Activated naive CD8-positive, alpha-beta T cell treated with anti-CD3 and anti-CD28 coated beads, Interleukin-2, amount 10 ng/mL, durations not matched to agents 7 days and 5 days (primary cell): ENCODE results near the gene CA12. TPM values are rescaled to one million over a fixed set of nuclear protein-coding genes. Genes with fewer than 3 reads are reported as not detected.
A peak's percentile ranks its signal among the peaks of the same experiment; 100 is the strongest.

Experiments used
- ATAC-seq: fragments of 150-1000 bp; cut with Tn5 transposase; one replicate; pipeline ENCODE4 v1.10.0; 2021; ENCODE audit warnings: low read depth, moderate library complexity
- POLR2A ChIA-PET: fragments of 350-600 bp; sonication (Branson Sonifier 250); formaldehyde crosslinking; loops from one replicate; lab custom pipeline; 2021; ENCODE audit warnings: antibody characterized with exemption; lab: Charles Lee
- DNase-seq: peaks from one replicate; pipeline ENCODE4 v3.0.0; 2021
- H3K27ac Mint-ChIP-seq: one replicate; pipeline ENCODE4 v1.8.0; 2022; ENCODE audit warnings: mild to moderate bottlenecking, mixed read lengths
- H3K27me3 Mint-ChIP-seq: one replicate; pipeline ENCODE4 v1.8.0; 2022; ENCODE audit warnings: mild to moderate bottlenecking, moderate library complexity, mixed read lengths
- H3K36me3 Mint-ChIP-seq: one replicate; pipeline ENCODE4 v1.8.0; 2021; ENCODE audit warnings: mild to moderate bottlenecking, mixed read lengths
- H3K4me1 Mint-ChIP-seq: one replicate; pipeline ENCODE4 v1.8.0; 2021; ENCODE audit warnings: mixed read lengths
- H3K4me3 Mint-ChIP-seq: one replicate; pipeline ENCODE4 v1.8.0; 2022; ENCODE audit warnings: mild to moderate bottlenecking, moderate library complexity, mixed read lengths
- H3K9me3 Mint-ChIP-seq: one replicate; pipeline ENCODE4 v1.8.0; 2021; ENCODE audit warnings: mixed read lengths
- total RNA-seq, 2 experiments: library from RNA; stranded (reverse); gene quantifications; one replicate each; pipeline ENCODE4 v1.2.3, GENCODE V29; 2021

Gene CA12
- total RNA-seq, 2 experiments from 2014 or later: not detected

DNA sequence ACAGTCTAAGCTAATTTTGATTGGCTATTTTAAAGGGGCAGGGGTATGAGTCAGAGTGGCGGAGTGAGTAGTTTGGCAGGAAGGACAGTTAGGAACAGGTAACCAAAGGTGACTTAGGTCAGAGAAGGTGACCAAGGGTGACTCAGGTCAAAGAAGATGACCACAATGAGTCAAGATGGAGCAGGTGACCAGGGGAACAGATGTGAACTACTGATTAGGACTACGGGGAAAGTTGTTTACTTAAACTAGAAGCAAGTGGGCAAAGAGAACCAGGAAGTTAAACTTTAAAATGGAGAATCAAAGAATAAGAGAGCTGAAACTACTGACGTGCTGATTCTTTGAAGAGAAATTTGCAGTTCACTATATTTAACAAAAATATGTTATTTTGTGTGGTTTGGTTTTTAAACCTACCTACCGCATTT lies 14.1 kb upstream of the CA12 start:
- POLR2A ChIA-PET: no interaction called here
- Mint-ChIP-seq H3K4me3 (no peak overlapping the region), H3K36me3 (no peaks in the 10 kb centered on the region), H3K27me3 (peaks cover 22% of the 10 kb centered on the region), H3K9me3 (no peaks in the 10 kb centered on the region), H3K4me1 (peaks cover 13% of the 10 kb centered on the region), H3K27ac (no peak overlapping the region)
- no peak for DNase-seq
- ATAC-seq: no peak

- DNase-seq (no peak), ATAC-seq (peak; percentile 60)
- no peaks in the 10 kb centered on the region for H3K36me3 Mint-ChIP-seq
- H3K27ac Mint-ChIP-seq: no peak overlapping the region
- H3K27me3 Mint-ChIP-seq: peaks cover 29% of the 10 kb centered on the region
- peaks cover 8% of the 10 kb centered on the region for H3K4me1 Mint-ChIP-seq
- no peaks in the 10 kb centered on the region for H3K9me3 Mint-ChIP-seq
- H3K4me3 Mint-ChIP-seq: peak overlapping the region; percentile 11
- POLR2A ChIA-PET: interaction anchor here (0.5 kb wide), 1 partner anchor 19 kb away, joined by 3 read pairs; no protein-coding TSS in a partner anchor
Observed at GRCh38 chr15:63392361-63393009, 10.8 kb upstream of the CA12 start.

- Mint-ChIP-seq H3K36me3 (no peaks in the 10 kb centered on the region), H3K9me3 (no peaks in the 10 kb centered on the region), H3K27ac (no peak overlapping the region), H3K27me3 (peaks cover 29% of the 10 kb centered on the region), H3K4me1 (peaks cover 8% of the 10 kb centered on the region), H3K4me3 (peak overlapping the region; percentile 11)
- no peak for DNase-seq
- ATAC-seq: no peak
- POLR2A ChIA-PET: interaction anchor here (0.5 kb wide), 1 partner anchor 20 kb away, joined by 3 read pairs; no protein-coding TSS in a partner anchor
Observed at GRCh38 chr15:63391669-63392360, 10.2 kb upstream of the CA12 start.

- Mint-ChIP-seq H3K36me3 (no peaks in the 10 kb centered on the region), H3K9me3 (no peaks in the 10 kb centered on the region), H3K4me1 (peaks cover 7% of the 10 kb centered on the region), H3K4me3 (no peak overlapping the region), H3K27me3 (peaks cover 35% of the 10 kb centered on the region), H3K27ac (no peak overlapping the region)
- POLR2A ChIA-PET: interaction anchor here (0.5 to 0.6 kb wide), 3 partner anchors 107 to 688 kb away, joined by 3 to 4 read pairs (median 3); no protein-coding TSS in a partner anchor
- DNase-seq (no peak), ATAC-seq (no peak)
Observed at GRCh38 chr15:63390689-63391088, 9.0 kb upstream of the CA12 start.

GRCh38 chr15:63389902-63390670 lies 8.4 kb upstream of the CA12 start:
- no peak for DNase-seq
- H3K36me3 Mint-ChIP-seq: no peaks in the 10 kb centered on the region
- no peak overlapping the region for H3K4me3 Mint-ChIP-seq
- no peak overlapping the region for H3K27ac Mint-ChIP-seq
- POLR2A ChIA-PET: interaction anchor here (0.5 kb wide), 1 partner anchor 689 kb away, joined by 4 read pairs; no protein-coding TSS in a partner anchor
- no peak for ATAC-seq
- H3K4me1 Mint-ChIP-seq: peaks cover 7% of the 10 kb centered on the region
- H3K9me3 Mint-ChIP-seq: no peaks in the 10 kb centered on the region
- peaks cover 36% of the 10 kb centered on the region for H3K27me3 Mint-ChIP-seq

- no peak for DNase-seq
- Mint-ChIP-seq H3K4me1 (peaks cover 7% of the 10 kb centered on the region), H3K4me3 (no peak overlapping the region), H3K27ac (no peak overlapping the region), H3K9me3 (no peaks in the 10 kb centered on the region), H3K27me3 (peaks cover 40% of the 10 kb centered on the region), H3K36me3 (no peaks in the 10 kb centered on the region)
- POLR2A ChIA-PET: no interaction called here
- ATAC-seq: no peak
Observed at GRCh38 chr15:63388511-63388910, 6.9 kb upstream of the CA12 start.

DNA sequence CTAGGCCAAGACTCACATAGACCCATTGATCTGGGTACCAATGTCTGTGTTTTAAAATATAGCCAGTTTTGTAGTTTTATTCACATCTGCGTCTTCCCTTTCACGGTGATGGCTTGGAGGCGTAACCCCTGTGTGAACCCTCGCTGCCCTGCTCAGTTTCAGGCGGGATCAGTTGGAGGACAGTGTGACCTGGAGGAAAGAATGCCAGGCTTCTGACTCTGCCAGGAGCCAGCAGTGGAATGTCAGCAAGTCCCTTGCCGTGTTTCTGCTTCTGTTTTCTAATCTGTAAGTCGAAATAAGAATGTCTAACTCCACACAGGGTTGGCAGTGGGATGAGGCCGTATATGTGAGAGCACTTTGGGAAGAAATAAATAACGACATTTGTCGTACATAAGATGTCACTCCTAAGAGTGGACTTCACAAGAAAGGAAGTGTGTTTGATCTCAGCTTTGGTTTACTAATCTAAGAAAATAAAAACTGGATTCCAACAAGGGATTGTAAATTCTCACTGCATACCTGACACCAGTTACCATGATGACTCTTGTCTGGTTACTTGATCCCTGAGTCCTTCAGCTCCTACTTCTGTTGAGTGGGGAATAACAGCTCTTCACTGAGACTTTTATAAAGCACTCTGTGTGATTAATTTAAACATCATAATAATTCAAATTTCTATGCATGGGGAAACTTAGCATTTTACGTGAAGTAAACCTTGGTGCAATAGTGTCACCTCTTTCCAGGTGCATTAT lies 6.3 kb upstream of the CA12 start:
- H3K4me3 Mint-ChIP-seq: no peak overlapping the region
- POLR2A ChIA-PET: no interaction called here

GRCh38 chr15:63385911-63386531 lies 4.4 kb upstream of the CA12 start:
- H3K27me3 Mint-ChIP-seq: peaks cover 49% of the 10 kb centered on the region
- no peak overlapping the region for H3K27ac Mint-ChIP-seq
- H3K4me1 Mint-ChIP-seq: peaks cover 8% of the 10 kb centered on the region
- DNase-seq (no peak), ATAC-seq (no peak)
- H3K9me3 Mint-ChIP-seq: no peaks in the 10 kb centered on the region
- no peaks in the 10 kb centered on the region for H3K36me3 Mint-ChIP-seq
- POLR2A ChIA-PET: no interaction called here
- no peak overlapping the region for H3K4me3 Mint-ChIP-seq

More for the DNA sequence above, 6.3 kb upstream of the CA12 start:
- DNase-seq (no peak), ATAC-seq (no peak)
- Mint-ChIP-seq H3K9me3 (no peaks in the 10 kb centered on the region), H3K27me3 (peaks cover 46% of the 10 kb centered on the region), H3K4me1 (peaks cover 6% of the 10 kb centered on the region), H3K27ac (no peak overlapping the region), H3K36me3 (no peaks in the 10 kb centered on the region)

DNA sequence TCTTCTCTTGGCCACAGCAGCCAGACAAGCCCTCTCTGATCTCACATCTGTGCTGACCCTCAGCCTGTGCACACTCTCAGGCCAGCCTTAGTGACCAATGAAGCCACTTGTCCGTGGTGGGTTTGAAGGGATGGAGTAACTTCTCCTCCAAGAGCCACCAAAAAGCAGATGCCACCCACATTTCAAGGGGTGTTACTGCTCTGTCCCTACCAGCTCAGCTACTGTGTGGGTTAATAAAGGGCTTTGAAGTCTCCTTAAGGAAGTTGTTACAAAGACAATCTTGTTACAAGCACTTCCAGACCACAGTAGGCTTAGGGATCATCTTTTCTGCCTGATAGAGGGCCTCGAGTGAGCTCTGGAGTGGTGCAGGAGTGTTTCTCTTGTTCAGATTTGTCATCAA lies 3.3 kb upstream of the CA12 start:
- no peak for ATAC-seq
- POLR2A ChIA-PET: no interaction called here
- Mint-ChIP-seq H3K4me3 (no peak overlapping the region), H3K4me1 (peaks cover 15% of the 10 kb centered on the region), H3K36me3 (no peaks in the 10 kb centered on the region), H3K9me3 (no peaks in the 10 kb centered on the region), H3K27ac (no peak overlapping the region), H3K27me3 (peaks cover 53% of the 10 kb centered on the region)
- no peak for DNase-seq

- ATAC-seq: no peak
- peaks cover 58% of the 10 kb centered on the region for H3K27me3 Mint-ChIP-seq
- H3K4me3 Mint-ChIP-seq: no peak overlapping the region
- no peak overlapping the region for H3K27ac Mint-ChIP-seq
- POLR2A ChIA-PET: no interaction called here
- H3K4me1 Mint-ChIP-seq: peaks cover 16% of the 10 kb centered on the region
- H3K9me3 Mint-ChIP-seq: no peaks in the 10 kb centered on the region
- no peak for DNase-seq
- H3K36me3 Mint-ChIP-seq: no peaks in the 10 kb centered on the region
Observed at GRCh38 chr15:63382966-63383710, 1.5 kb upstream of the CA12 start.

GRCh38 chr15:63380808-63381282 lies 801 bp downstream of the CA12 start:
- no peak for ATAC-seq

More at GRCh38 chr15:63380808-63381282, 801 bp downstream of the CA12 start:
- POLR2A ChIA-PET: no interaction called here
- Mint-ChIP-seq H3K36me3 (no peaks in the 10 kb centered on the region), H3K4me3 (peak overlapping the region; percentile 73), H3K27ac (no peak overlapping the region), H3K27me3 (peaks cover 56% of the 10 kb centered on the region), H3K9me3 (no peaks in the 10 kb centered on the region), H3K4me1 (peaks cover 16% of the 10 kb centered on the region)
- no peak for DNase-seq
